AG04449 (cell line): ENCODE results near the gene RAB7A.
"Not testable (repeated sequence)": the region's sequence is repeated elsewhere in the genome, so short reads cannot be mapped to it uniquely, and the experiment has no call there.

Experiments
- CTCF ChIA-PET: fragments of 350-600 bp; formaldehyde crosslinking; extraction: SDS; loops from one replicate; lab custom pipeline; 2021; ENCODE audit warnings: antibody characterized with exemption; lab: Yijun Ruan, JAX
- POLR2A ChIA-PET: fragments of 400-600, 350-600 bp; formaldehyde crosslinking; extraction: SDS; loops from one replicate; lab custom pipeline; 2020; ENCODE audit warnings: antibody characterized with exemption, inconsistent platforms; lab: Yijun Ruan, JAX
- DNase-seq: peaks from one replicate; pipeline ENCODE4 v3.0.0-alpha.2; 2010; ENCODE audit warnings: low read depth, low spot score
- H3K4me3 ChIP-seq: 2 replicates; pipeline ENCODE4 v1.5.1; 2011; ENCODE audit warnings: low read depth, mild to moderate bottlenecking, control low read depth, low read length
- TF ChIP-seq, protein P1 (sequence below): IDR thresholded peaks from one replicate; pipeline ENCODE4 v1.5.1; 2011; ENCODE audit warnings: mild to moderate bottlenecking, moderate library complexity, low read length, control low read depth, inconsistent platforms; ENCODE audit not compliant: insufficient read depth; ENCODE audit errors: missing control alignments

RAB7A gene

DNA sequence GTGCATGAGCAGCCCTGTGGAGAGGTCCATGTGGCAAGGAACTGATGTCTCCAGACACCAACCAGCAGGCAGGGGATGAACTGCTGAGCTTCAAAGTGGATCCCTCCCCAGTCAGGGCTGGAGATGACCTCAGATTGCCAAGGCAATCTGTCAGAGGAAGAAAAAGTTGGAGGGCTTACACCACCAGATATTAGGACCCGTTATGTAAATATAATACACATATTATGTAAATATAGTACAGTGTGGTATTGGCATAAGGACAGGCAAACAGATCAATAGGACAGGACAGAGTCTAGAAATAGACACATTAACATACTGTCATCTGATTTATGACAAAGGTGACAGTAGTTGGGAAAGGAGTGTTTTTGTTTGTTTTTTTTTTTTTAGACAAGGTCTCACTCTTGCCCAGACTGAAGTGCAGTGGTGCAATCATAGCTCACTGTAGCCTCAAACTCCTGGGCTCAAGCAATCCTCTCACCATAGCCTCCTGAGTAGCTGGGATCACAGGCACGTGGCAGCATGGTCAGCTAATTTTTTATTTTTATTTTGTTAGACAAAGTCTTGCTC is 18.0 kb upstream of the RAB7A start:
- ChIA-PET CTCF (interaction anchor here (2.0 to 2.2 kb wide), 2 partner anchors 27 to 88 kb away, joined by 5 to 10 read pairs; no protein-coding TSS in a partner anchor), POLR2A (no interaction called here)
- no peak for DNase-seq
- TF ChIP-seq, protein P1, sequence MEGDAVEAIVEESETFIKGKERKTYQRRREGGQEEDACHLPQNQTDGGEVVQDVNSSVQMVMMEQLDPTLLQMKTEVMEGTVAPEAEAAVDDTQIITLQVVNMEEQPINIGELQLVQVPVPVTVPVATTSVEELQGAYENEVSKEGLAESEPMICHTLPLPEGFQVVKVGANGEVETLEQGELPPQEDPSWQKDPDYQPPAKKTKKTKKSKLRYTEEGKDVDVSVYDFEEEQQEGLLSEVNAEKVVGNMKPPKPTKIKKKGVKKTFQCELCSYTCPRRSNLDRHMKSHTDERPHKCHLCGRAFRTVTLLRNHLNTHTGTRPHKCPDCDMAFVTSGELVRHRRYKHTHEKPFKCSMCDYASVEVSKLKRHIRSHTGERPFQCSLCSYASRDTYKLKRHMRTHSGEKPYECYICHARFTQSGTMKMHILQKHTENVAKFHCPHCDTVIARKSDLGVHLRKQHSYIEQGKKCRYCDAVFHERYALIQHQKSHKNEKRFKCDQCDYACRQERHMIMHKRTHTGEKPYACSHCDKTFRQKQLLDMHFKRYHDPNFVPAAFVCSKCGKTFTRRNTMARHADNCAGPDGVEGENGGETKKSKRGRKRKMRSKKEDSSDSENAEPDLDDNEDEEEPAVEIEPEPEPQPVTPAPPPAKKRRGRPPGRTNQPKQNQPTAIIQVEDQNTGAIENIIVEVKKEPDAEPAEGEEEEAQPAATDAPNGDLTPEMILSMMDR = no peak
- H3K4me3 ChIP-seq = no peak overlapping the region

DNA sequence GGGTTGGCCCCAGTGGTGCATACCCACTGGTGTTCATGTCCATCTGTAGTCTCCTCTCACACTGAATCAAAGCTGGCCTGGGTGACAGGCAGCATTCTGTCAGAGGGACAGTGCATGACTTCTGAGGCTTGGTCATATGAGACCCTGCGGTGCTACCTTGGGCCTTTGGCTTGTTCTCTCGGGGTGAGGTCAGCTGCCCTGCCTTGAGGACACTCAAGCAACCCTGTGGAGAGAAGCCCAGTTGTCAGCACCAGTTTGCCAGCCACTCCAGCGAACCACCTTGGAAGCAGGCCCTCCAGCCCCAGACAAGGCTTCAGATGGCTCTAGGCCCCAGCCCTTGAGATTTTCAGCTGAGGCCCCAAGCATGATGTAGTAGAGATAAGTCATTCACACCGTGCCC is 16.9 kb upstream of the RAB7A start:
- CTCF ChIA-PET = interaction anchor here (2.0 to 2.2 kb wide), 2 partner anchors 28 to 87 kb away, joined by 5 to 10 read pairs; no protein-coding TSS in a partner anchor
- TF ChIP-seq, protein P1 = no peak

DNA sequence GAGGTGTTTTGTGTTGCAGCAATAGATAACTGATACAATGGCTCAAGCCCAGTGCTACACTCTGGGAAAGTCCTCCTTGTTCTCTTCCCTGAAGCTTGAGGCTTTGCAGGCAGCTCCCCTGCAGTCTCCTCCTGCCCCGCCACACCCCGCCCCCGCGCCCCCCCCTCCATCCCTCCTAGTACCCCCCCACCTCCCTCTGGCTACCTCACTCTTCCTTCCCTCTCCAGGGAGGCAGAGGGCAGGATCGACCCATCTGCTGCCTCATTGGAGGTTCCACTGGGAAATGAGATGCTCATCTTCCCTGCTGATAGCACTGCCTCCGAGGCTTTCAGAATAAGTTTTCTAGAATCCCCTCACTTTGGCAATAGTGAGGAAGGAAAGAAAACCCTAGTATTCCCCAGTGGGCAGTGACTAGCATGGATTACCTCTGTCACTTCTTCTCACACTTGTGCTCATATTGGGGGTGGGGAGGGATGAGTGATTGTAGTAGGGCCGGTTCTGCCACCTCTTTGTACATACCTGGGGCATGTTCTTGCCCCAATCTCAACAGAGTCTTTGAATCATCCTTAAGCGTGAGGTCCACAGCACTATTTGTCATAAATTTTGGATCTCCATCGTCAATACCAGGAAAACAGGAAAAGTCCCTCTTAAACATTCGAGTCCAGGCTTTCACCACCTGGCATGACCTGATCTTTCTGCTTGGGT is 16.3 kb upstream of the RAB7A start:
- POLR2A ChIA-PET = no interaction called here
- TF ChIP-seq, protein P1 = no peak
- CTCF ChIA-PET = interaction anchor here (1.0 to 2.2 kb wide), 3 partner anchors 9 to 86 kb away, joined by 3 to 10 read pairs (median 5); no protein-coding TSS in a partner anchor
- no peak for DNase-seq
- no peak overlapping the region for H3K4me3 ChIP-seq

More for the DNA sequence above, 16.9 kb upstream of the RAB7A start:
- POLR2A ChIA-PET = no interaction called here
- H3K4me3 ChIP-seq = no peak overlapping the region
- DNase-seq = no peak

DNA sequence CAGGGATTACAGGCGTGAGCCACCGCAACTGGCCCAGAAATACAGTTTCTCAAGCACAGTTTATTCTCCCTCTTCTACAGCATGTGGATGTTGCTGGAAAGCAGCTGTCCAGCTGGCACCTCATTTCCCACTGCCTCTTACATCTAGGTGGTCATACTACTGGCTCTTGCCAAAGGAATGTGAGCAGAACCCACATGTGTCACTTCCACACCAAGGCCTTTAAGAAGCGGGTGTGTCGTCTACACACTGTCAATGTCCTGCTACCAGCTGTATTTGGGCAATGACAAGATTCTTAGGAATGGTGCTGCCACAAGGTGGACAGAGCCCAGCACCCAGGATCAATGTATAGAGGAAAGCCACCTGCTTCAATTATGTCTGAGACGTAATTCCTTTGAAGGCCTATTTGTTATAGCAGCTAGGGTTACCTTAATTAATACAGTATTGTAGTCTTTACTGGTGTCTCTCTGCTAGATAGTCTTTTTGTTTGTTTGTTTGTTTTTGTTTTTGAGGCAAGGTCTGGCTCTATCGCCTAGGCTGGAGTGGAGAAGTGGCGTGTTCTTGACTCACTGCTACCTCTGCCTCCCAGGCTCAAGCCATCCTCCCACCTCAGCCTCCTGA is 15.1 kb upstream of the RAB7A start:
- POLR2A ChIA-PET = no interaction called here
- no peak overlapping the region for H3K4me3 ChIP-seq
- no peak for DNase-seq
- TF ChIP-seq, protein P1 = no peak
- CTCF ChIA-PET = interaction anchor here (1.0 kb wide), 1 partner anchor 8 kb away, joined by 3 read pairs; no protein-coding TSS in a partner anchor

DNA sequence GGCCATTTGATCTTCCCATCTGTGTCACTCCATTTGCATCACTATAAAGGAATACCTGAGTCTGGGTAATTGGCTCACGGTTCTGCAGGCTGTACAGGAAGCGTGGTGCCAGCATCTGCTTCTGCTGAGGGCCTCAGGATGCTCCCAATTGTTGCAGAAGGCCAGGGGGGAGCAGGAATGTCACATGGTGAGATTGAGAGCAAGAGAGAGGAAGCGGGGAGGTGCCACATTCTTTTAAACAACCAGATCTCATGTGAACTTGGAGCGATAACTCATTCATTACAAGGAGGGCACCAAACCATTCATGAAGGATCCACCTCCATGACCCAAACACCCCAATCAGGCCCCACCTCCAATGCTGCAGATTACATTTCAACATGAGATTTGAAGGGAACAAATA is 13.1 kb upstream of the RAB7A start:
- TF ChIP-seq, protein P1 = no peak
- ChIA-PET POLR2A (no interaction called here), CTCF (no interaction called here)
- DNase-seq = no peak
- no peak overlapping the region for H3K4me3 ChIP-seq

DNA sequence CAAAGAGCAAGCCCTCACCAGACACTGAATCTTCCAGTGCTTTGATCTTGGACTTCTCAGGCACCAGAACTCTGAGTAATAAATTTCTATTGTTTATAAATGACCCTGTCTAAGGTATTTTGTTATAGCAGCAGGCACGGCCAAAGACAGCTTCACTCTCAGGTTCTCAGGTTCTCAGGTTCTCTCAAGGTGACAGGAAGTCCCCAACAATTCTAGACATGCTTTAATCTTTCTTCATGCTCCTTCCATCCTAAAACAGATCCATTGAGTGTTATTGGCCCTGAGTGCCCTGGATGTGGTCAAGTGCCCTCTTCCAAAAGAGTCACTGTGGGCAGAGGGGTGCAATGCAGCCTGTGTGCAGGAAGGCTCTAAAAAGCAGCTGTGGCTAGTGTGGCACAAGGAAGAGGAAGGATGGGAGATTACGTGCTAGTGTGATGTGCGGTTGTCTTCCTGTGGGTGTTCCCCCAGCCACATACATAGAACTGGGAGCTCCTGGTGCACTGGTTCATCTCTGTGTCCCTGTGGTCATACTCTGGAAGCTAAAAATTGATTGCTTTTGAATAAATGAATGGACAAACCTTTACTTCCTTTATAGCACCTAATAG is 11.0 kb upstream of the RAB7A start:
- TF ChIP-seq, protein P1 = no peak
- H3K4me3 ChIP-seq = no peak overlapping the region
- ChIA-PET POLR2A (no interaction called here), CTCF (interaction anchor here (1.4 to 1.5 kb wide), 2 partner anchors 34 to 80 kb away, joined by 5 to 6 read pairs; no protein-coding TSS in a partner anchor)
- DNase-seq = no peak

DNA sequence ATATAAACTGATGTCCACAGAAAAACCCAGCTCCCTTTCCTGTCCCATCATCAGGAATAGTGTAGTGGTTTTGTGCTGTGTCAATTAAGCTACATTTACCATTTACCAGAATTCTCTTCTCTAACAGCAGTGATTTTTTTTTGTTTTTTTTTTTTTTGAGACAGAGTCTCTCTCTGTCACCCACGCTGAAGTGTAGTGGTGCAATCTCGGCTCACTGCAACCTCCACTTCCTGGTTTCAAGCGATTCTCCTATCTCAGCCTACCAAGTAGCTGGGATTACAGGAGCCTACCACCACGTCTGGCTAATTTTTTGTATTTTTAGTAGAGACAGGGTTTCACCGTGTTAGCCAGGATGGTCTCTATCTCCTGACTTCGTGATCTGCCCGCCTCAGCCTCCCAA is 7.1 kb upstream of the RAB7A start:
- H3K4me3 ChIP-seq, POLR2A ChIA-PET, DNase-seq: not testable (repeated sequence)
- CTCF ChIA-PET = interaction anchor here (0.8 kb wide), 2 partner anchors 9 to 12 kb away, joined by 3 read pairs; no protein-coding TSS in a partner anchor
